Right lobe of liver (tissue), 4 donors: ENCODE results near the gene CPEB4.

ENCODE experiments used
- CTCF ChIP-seq, 4 donors: fragments of 200-600 bp in 3 of 4; fragments of 450-650 bp in 1 of 4; IDR thresholded peaks; one replicate each; pipeline versions ENCODE4 v1.5.1 to v1.8.0; 2016 to 2022; ENCODE audit warnings: antibody characterized with exemption in 4 of 4, mild to moderate bottlenecking in 2 of 4
- POLR2A ChIP-seq: fragments of 450-650 bp; IDR thresholded peaks from one replicate; pipeline ENCODE4 v1.6.1; 2017; ENCODE audit warnings: antibody characterized with exemption, mild to moderate bottlenecking
- donor health status: DM: no; HTN: no; CAD: no.
- donor health status: DM: no; HTN: no; CAD: no.
- donor health status: DM: no; HTN: yes; CAD: no.

GRCh38 chr5:173962436-173962972 is 74.4 kb downstream of the CPEB4 start:
- TF ChIP-seq POLR2A (no peak), CTCF (IDR thresholded peaks at IDR 0.05) (no peak)
